PC-9 (cell line): ENCODE results near the gene UPF3A. TPM values are rescaled to one million over a fixed set of nuclear protein-coding genes. Genes with fewer than 3 reads are reported as not detected.

Source experiments
- BruUV-seq: library from RNA; stranded (reverse); fragments of 400-500 nt; replicated peaks from 2 replicates; lab custom pipeline; 2021; lab: Mats Ljungman, UMichigan
- CTCF ChIA-PET: fragments of 300-600 bp; sonication (Branson Sonifier 250); formaldehyde crosslinking; loops from one replicate; lab custom pipeline; 2022; ENCODE audit warnings: antibody characterized with exemption; lab: Charles Lee
- POLR2A ChIA-PET: fragments of 300-600 bp; sonication (Branson Sonifier 250); formaldehyde crosslinking; loops from one replicate; lab custom pipeline; 2022; ENCODE audit warnings: antibody characterized with exemption; ENCODE audit not compliant: unreplicated experiment; lab: Charles Lee
- DNase-seq, 2 experiments: peaks; one replicate each; pipeline versions ENCODE4 v3.0.0 to v3.0.0-alpha.2; 2015 to 2022; ENCODE audit warnings: mixed read lengths in 1 of 2
- H2AFZ ChIP-seq: fragments of 200-600 bp; sonication (generic); 2 replicates; pipeline ENCODE4 v1.8.1; 2017; ENCODE audit warnings: antibody characterized with exemption
- H3F3A ChIP-seq: fragments of 200-600 bp; sonication (generic); 2 replicates; pipeline ENCODE4 v1.8.1; 2017; ENCODE audit warnings: antibody characterized with exemption, mild to moderate bottlenecking, low read depth; ENCODE audit not compliant: insufficient read depth
- H3K27ac ChIP-seq: fragments of 200-600 bp; sonication (generic); 2 replicates; pipeline ENCODE4 v1.6.1; 2016; ENCODE audit warnings: mixed run types
- H3K27me3 ChIP-seq: fragments of 200-600 bp; sonication (generic); 2 replicates; pipeline ENCODE4 v1.6.1; 2016; ENCODE audit warnings: low read depth, mixed run types; ENCODE audit not compliant: insufficient read depth
- H3K36me3 ChIP-seq: fragments of 200-600 bp; sonication (generic); 2 replicates; pipeline ENCODE4 v1.6.1; 2016; ENCODE audit warnings: low read depth, mixed run types
- H3K4me1 ChIP-seq: fragments of 200-600 bp; sonication (generic); replicated peaks from 2 replicates; pipeline ENCODE4 v1.6.1; 2016; ENCODE audit warnings: mixed run types; ENCODE audit not compliant: insufficient read depth
- H3K4me2 ChIP-seq: fragments of 200-600 bp; sonication (generic); 2 replicates; pipeline ENCODE4 v1.6.1; 2017; ENCODE audit warnings: mixed run types
- H3K4me3 ChIP-seq: fragments of 200-600 bp; sonication (generic); 2 replicates; pipeline ENCODE4 v1.6.1; 2016; ENCODE audit warnings: mixed run types
- H3K79me2 ChIP-seq: fragments of 200-600 bp; sonication (generic); 2 replicates; pipeline ENCODE4 v1.6.1; 2017; ENCODE audit warnings: low read depth, mixed run types
- H3K9me2 ChIP-seq: fragments of 200-600 bp; sonication (generic); 2 replicates; pipeline ENCODE4 v1.8.1; 2017; ENCODE audit warnings: mild to moderate bottlenecking; ENCODE audit not compliant: insufficient read depth
- H3K9me3 ChIP-seq: fragments of 200-600 bp; sonication (generic); 2 replicates; pipeline ENCODE4 v1.8.1; 2016; ENCODE audit warnings: low read depth; ENCODE audit not compliant: insufficient read depth
- H4K20me1 ChIP-seq: fragments of 200-600 bp; sonication (generic); 2 replicates; pipeline ENCODE4 v1.8.1; 2017; ENCODE audit not compliant: insufficient read depth
- CTCF ChIP-seq: fragments of 200-600 bp; sonication (generic); conservative IDR thresholded peaks from 2 replicates; pipeline ENCODE4 v1.6.1; 2017; ENCODE audit warnings: mixed run types, antibody characterized with exemption, mild to moderate bottlenecking, moderate library complexity
- EZH2 ChIP-seq: fragments of 200-600 bp; sonication (generic); IDR thresholded peaks from 2 replicates; pipeline ENCODE4 v1.8.0; 2017; ENCODE audit warnings: antibody characterized with exemption, low read depth
- intact Hi-C: fragments of 100-400 bp; cut with micrococcal nuclease; formaldehyde crosslinking; loops from one replicate; pipeline ENCODE4 v1.10.0; 2022; ENCODE audit not compliant: unreplicated experiment
- total RNA-seq: library from RNA; stranded (reverse); gene quantifications from 2 replicates; pipeline ENCODE4 v1.2.3, GENCODE V29; 2021

The UPF3A gene
- total RNA-seq, 1 experiment from 2014 or later, result 54.1 TPM

GRCh38 chr13:114321256-114321655 lies 39.9 kb downstream of the UPF3A start:
- H3K4me2 ChIP-seq, result no peak overlapping the region
- no peak overlapping the region for H3K4me3 ChIP-seq
- H3K79me2 ChIP-seq, result peaks cover 39% of the 10 kb centered on the region
- H3F3A ChIP-seq, result no peaks in the 10 kb centered on the region; the same call in 1 of the 2 replicates
- TF ChIP-seq CTCF (no peak), EZH2 (no peak)
- H2AFZ ChIP-seq, result no peak overlapping the region
- ChIA-PET POLR2A (no interaction called here), CTCF (no interaction called here)
- no peak for DNase-seq
- peaks cover 10% of the 10 kb centered on the region; the same call in 1 of the 2 replicates for H4K20me1 ChIP-seq
- no peaks in the 10 kb centered on the region for H3K9me2 ChIP-seq
- no peaks in the 10 kb centered on the region for H3K27me3 ChIP-seq
- no peak overlapping the region for H3K27ac ChIP-seq
- intact Hi-C loops, result no loop called here
- H3K4me1 ChIP-seq, result no peaks in the 10 kb centered on the region
- peaks cover 17% of the 10 kb centered on the region; the same call in 1 of the 2 replicates for H3K36me3 ChIP-seq
- H3K9me3 ChIP-seq, result no peaks in the 10 kb centered on the region
- BruUV-seq, result no TSS peak

GRCh38 chr13:114323349-114323748 lies 41.9 kb downstream of the UPF3A start:
- H3K27ac ChIP-seq, result no peak overlapping the region
- H3K9me3 ChIP-seq, result no peaks in the 10 kb centered on the region
- DNase-seq, result no peak
- ChIA-PET CTCF (no interaction called here), POLR2A (no interaction called here)
- peaks cover 17% of the 10 kb centered on the region; the same call in 1 of the 2 replicates for H3K36me3 ChIP-seq
- no peak overlapping the region for H3K4me3 ChIP-seq
- no peaks in the 10 kb centered on the region for H3K27me3 ChIP-seq
- no peak overlapping the region for H3K4me2 ChIP-seq
- TF ChIP-seq CTCF, result no peak
- H3F3A ChIP-seq, result no peaks in the 10 kb centered on the region; the same call in 1 of the 2 replicates
- intact Hi-C loops, result no loop called here
- no peak overlapping the region for H2AFZ ChIP-seq
- no peaks in the 10 kb centered on the region for H3K4me1 ChIP-seq
- H3K79me2 ChIP-seq, result peaks cover 19% of the 10 kb centered on the region
- H3K9me2 ChIP-seq, result no peaks in the 10 kb centered on the region
- H4K20me1 ChIP-seq, result no peaks in the 10 kb centered on the region; the same call in 1 of the 2 replicates
- BruUV-seq, result no TSS peak

GRCh38 chr13:114324334-114324733 lies 42.9 kb downstream of the UPF3A start:
- Histone ChIP-seq H3K9me2 (no peaks in the 10 kb centered on the region), H3K79me2 (peaks cover 15% of the 10 kb centered on the region; the same call in 1 of the 2 replicates), H3K36me3 (peaks cover 17% of the 10 kb centered on the region; the same call in 1 of the 2 replicates), H3F3A (no peaks in the 10 kb centered on the region; the same call in 1 of the 2 replicates), H3K27ac (no peak overlapping the region), H3K4me2 (no peak overlapping the region), H3K4me3 (no peak overlapping the region), H3K27me3 (no peaks in the 10 kb centered on the region), H2AFZ (no peak overlapping the region), H3K4me1 (no peaks in the 10 kb centered on the region), H3K9me3 (no peaks in the 10 kb centered on the region), H4K20me1 (no peaks in the 10 kb centered on the region; the same call in 1 of the 2 replicates)
- DNase-seq, result no peak
- intact Hi-C loops, result no loop called here
- ChIA-PET CTCF (no interaction called here), POLR2A (no interaction called here)
- BruUV-seq, result TSS peak; percentile 5
- TF ChIP-seq EZH2 (no peak), CTCF (no peak)
